DOHH2 (cell line): ENCODE results near the gene USP27X.

Experiments used
- EZH2phosphoT487 ChIP-seq: fragments of 200-600 bp; sonication (generic); IDR thresholded peaks from 2 replicates; pipeline ENCODE4 v1.6.1; 2017; ENCODE audit warnings: borderline replicate concordance, mild to moderate bottlenecking, antibody characterized with exemption, low read length, moderate library complexity, mixed read lengths
- TF ChIP-seq, protein P1 (sequence below): fragments of 200-600 bp; sonication (generic); IDR thresholded peaks from one replicate; pipeline ENCODE4 v1.5.1; 2014; ENCODE audit warnings: antibody characterized with exemption, mild to moderate bottlenecking, low read depth, low read length; ENCODE audit not compliant: poor library complexity, severe bottlenecking

DNA sequence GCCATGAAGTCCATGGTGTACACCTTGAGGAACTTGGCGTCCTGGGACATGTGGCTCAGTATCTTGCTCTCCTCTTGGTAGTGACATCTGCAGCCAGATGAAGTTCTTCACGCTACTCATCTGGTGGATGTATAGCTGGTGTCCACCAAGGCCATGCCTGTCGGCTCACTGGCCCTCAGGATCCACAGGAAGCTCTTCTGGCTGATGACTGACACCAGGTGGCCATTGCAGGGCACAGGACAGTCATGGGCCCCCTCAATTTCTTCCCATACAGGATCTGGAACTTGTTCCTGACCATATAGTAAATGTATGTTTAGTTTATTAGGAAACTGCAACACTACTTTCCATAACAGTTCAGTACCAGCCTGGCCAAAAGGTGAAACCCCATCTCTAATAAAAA is 32.8 kb downstream of the USP27X start:
- TF ChIP-seq, protein P1, sequence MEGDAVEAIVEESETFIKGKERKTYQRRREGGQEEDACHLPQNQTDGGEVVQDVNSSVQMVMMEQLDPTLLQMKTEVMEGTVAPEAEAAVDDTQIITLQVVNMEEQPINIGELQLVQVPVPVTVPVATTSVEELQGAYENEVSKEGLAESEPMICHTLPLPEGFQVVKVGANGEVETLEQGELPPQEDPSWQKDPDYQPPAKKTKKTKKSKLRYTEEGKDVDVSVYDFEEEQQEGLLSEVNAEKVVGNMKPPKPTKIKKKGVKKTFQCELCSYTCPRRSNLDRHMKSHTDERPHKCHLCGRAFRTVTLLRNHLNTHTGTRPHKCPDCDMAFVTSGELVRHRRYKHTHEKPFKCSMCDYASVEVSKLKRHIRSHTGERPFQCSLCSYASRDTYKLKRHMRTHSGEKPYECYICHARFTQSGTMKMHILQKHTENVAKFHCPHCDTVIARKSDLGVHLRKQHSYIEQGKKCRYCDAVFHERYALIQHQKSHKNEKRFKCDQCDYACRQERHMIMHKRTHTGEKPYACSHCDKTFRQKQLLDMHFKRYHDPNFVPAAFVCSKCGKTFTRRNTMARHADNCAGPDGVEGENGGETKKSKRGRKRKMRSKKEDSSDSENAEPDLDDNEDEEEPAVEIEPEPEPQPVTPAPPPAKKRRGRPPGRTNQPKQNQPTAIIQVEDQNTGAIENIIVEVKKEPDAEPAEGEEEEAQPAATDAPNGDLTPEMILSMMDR: no peak
- TF ChIP-seq EZH2phosphoT487: no peak
